Stimulated activated CD8-positive, alpha-beta memory T cell treated with anti-CD3 and anti-CD28 coated beads, Interleukin-12 subunit alpha, Interleukin-12 subunit beta, amount 100 ng/mL, for 1 hour (primary cell): Measurements from ENCODE around the gene A4GALT.
"Not testable (repeated sequence)": the region's sequence is repeated elsewhere in the genome, so short reads cannot be mapped to it uniquely, and the experiment has no call there.

ENCODE experiments used
- DNase-seq: peaks from one replicate; pipeline ENCODE4 v3.0.0-alpha.2; 2020; ENCODE audit warnings: low read depth

A4GALT gene

GRCh38 chr22:42720263-42721044 lies at the start of gene A4GALT:
Gene A4GALT (minus strand): TSS chr22:42720870. CDS start chr22:42693951, 26,919 bp downstream.
- DNase-seq = no peak

GRCh38 chr22:42770448-42770726 lies 49.7 kb upstream of the A4GALT start:
- DNase-seq = no peak

- DNase-seq = no peak
Observed at GRCh38 chr22:42769574-42770447, 49.1 kb upstream of the A4GALT start.

GRCh38 chr22:42769238-42769573 lies 48.5 kb upstream of the A4GALT start:
- no peak for DNase-seq

- DNase-seq = no peak
Observed at GRCh38 chr22:42768385-42769035, 47.8 kb upstream of the A4GALT start.

GRCh38 chr22:42766860-42767259 lies 46.2 kb upstream of the A4GALT start:
- no peak for DNase-seq

GRCh38 chr22:42764895-42765363 lies 44.3 kb upstream of the A4GALT start:
- no peak for DNase-seq

- no peak for DNase-seq
Observed at GRCh38 chr22:42763965-42764480, 43.4 kb upstream of the A4GALT start.

- DNase-seq = no peak
Observed at GRCh38 chr22:42760806-42761565, 40.3 kb upstream of the A4GALT start.

- DNase-seq = no peak
Observed at GRCh38 chr22:42758931-42759629, 38.4 kb upstream of the A4GALT start.

- not testable (repeated sequence) for DNase-seq
Observed at GRCh38 chr22:42755553-42755952, 34.9 kb upstream of the A4GALT start.

- DNase-seq = not testable (repeated sequence)
Observed at GRCh38 chr22:42755121-42755520, 34.5 kb upstream of the A4GALT start.

GRCh38 chr22:42754658-42755057 lies 34.0 kb upstream of the A4GALT start:
- no peak for DNase-seq

- no peak for DNase-seq
Observed at GRCh38 chr22:42752912-42753311, 32.2 kb upstream of the A4GALT start.

GRCh38 chr22:42752230-42752746 lies 31.6 kb upstream of the A4GALT start:
- DNase-seq = no peak

GRCh38 chr22:42750421-42750820 lies 29.8 kb upstream of the A4GALT start:
- DNase-seq = not testable (repeated sequence)

GRCh38 chr22:42747701-42748513 lies 27.2 kb upstream of the A4GALT start:
- DNase-seq = no peak

- DNase-seq = no peak
Observed at GRCh38 chr22:42745118-42745517, 24.4 kb upstream of the A4GALT start.

- no peak for DNase-seq
Observed at GRCh38 chr22:42743501-42743991, 22.9 kb upstream of the A4GALT start.

GRCh38 chr22:42742940-42743339 lies 22.3 kb upstream of the A4GALT start:
- DNase-seq = no peak
